Measurements from ENCODE around the gene DVL1.
A peak's percentile ranks its signal among the peaks of the same experiment; 100 is the strongest.
"Not testable (repeated sequence)": the region's sequence is repeated elsewhere in the genome, so short reads cannot be mapped to it uniquely, and the experiment has no call there.

The DVL1 gene

GRCh38 chr1:1349256-1350012 is at the start of gene DVL1:
DVL1 (minus strand) TSS chr1:1349418; CDS start chr1:1349065, 353 bp downstream.
- no peak for DNase-seq (ENCODE audit: low spot score)

DNA sequence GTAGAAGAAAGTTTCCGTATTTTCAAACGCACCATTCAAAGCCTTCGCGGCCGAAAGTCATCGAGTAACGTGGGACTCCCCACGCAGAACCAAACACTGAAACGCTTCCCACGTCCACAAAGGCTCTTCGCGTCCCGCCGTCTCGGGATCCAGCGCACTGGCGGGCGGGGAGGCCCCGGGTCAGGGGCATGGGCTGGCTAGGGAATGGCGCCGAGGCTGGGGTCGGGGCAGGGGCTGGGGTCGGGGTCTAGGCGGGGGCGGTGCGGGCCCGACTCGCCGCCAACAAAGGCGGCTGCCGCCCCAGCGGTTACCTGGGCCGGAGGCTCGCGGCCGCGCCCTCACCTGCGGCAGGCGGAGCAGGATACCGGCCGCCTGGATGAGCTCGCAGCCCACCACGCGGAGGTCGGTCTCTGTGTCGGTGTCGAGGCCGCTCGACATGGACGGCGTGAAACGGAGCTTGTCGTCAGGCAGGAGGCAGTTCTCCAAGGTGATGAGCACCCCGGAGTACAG is 49.5 kb upstream of the DVL1 start:
- no peak for DNase-seq (ENCODE audit: low spot score)

DNA sequence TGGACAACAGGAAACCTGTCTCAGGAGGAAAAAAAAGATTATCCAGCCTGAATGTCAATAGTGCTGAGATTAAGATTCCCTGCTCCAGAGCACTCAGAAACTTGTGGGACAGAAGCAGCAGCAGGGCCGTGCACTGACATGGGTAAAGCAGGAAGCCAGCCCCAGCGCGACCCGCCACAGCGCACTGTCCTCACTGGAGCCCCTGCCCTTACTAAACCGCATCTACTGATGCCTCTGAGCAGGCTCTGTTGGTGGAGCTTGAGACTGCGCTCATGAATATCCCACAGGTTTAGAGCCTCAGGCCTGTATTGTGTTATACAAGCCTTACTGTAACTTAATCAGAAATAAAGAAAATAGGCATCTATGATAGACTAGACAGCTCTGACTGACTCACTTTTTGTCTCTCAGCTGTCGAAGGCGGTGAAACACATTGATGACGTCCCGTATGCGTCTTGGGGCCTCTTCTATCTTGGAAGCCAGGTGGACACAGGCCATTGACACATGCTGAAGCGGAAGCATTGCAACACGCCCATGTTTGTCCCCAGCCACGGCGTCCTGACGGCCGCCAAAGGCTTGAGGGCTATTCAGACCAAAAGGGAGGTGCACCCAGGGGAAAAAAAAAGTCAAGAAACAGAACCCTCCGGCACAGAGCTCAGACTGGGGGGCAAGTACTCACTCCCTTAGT is 48.8 kb upstream of the DVL1 start:
- no peak for DNase-seq (ENCODE audit: low spot score)

DNA sequence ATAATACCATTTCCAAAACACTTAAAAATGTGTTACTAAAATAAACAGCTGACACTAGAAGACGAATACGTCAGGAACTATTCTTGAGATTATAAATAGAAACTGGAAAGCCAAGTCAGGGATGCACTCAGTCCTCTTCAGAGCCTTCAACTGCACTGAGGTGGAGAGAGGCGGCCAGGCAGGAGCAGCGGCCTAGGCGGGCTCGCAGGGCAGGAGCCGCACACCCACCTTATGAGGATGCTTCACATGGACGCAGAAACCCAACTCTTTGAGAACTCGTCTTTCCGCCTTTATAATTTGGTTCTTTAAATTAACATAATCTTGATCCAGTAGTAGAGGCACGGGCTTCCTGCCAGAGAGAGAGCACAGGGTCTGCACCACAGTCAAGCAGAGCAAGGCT is 45.9 kb upstream of the DVL1 start:
- no peak for DNase-seq (ENCODE audit: low spot score)

- DNase-seq (ENCODE audit: low spot score), result no peak
Observed at GRCh38 chr1:1394116-1394515, 44.9 kb upstream of the DVL1 start.

- no peak for DNase-seq (ENCODE audit: low spot score)
Observed at GRCh38 chr1:1393428-1393827, 44.2 kb upstream of the DVL1 start.

DNA sequence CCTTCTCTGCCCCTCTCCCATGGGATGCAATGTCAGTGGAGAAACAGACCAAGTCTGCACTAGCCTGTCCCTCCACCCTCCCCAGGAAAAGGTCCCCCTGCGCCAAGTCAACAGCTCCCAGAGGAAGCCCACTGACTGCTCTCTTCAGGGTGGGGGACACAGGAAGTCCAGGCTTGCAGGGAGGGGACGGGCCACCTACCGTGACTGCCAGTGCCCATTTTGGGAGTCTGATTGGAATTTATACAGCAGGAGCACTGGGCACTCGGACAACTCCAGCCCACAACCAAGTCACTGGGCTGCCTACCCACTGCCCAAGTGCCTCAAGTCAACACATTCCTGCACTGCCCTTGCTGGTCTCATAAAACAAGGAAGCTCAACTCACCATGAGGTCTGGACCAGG is 43.8 kb upstream of the DVL1 start:
- DNase-seq (ENCODE audit: low spot score), result no peak

- DNase-seq (ENCODE audit: low spot score), result no peak
Observed at GRCh38 chr1:1391225-1391624, 42.0 kb upstream of the DVL1 start.

DNA sequence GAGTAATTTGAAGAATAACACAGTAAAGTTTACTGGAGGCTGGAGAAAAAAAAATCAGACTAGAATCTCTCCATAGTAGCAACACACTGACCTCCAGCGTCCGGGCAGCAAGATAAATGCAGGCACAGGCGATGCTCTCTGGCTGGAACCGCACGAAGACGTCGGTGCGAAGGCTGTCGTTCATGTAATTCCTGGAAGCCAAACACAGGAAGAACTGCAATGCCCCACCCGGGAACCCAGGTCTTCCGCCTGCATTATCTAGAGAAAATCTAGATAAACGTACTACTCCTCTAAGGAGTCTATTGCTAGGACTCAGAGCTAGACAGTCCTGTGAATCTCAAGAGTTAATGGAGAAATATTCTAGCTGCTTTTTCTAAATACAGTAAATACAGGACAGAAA is 41.5 kb upstream of the DVL1 start:
- DNase-seq (ENCODE audit: low spot score), result no peak

DNA sequence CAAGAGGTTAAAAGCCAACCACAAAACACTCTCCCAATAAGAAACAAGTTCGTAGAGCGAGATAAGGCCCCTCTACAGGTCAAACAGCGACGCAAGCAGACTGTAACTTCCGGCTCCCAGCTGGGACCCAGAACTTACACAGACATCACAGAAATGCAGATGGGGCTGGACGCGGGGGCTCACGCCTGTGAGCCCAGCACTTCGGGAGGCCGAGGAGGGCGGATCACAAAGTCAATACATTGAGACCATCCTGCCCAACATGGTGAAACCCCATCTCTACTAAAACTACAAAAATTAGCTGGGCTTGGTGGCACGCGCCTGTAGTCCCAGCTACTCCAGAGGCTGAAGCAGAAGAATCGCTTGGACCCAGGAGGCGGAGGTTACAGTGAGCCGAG is 38.9 kb upstream of the DVL1 start:
- DNase-seq (ENCODE audit: low spot score), result no peak

GRCh38 chr1:1387098-1388077 is 38.2 kb upstream of the DVL1 start:
- DNase-seq (ENCODE audit: low spot score), result no peak

GRCh38 chr1:1385931-1386330 is 36.7 kb upstream of the DVL1 start:
- no peak for DNase-seq (ENCODE audit: low spot score)

DNA sequence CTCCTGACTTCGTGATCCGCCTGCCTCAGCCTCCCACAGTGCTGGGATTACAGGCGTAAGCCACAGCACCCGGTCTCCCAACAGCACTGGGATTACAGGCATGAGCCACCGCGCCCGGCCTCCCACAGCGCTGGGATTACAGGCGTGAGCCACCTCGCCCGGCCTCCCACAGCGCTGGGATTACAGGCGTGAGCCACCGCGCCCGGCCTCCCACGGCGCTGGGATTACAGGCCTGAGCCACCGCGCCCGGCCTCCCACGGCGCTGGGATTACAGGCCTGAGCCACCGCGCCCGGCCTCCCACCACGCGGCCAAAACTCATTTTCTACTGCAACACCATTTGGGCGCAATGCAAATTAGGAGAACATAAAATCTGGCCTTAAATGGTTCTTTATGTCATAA is 36.1 kb upstream of the DVL1 start:
- DNase-seq (ENCODE audit: low spot score), result not testable (repeated sequence)

GRCh38 chr1:1381294-1381693 is 32.1 kb upstream of the DVL1 start:
- no peak for DNase-seq (ENCODE audit: low spot score)

GRCh38 chr1:1380860-1381259 is 31.6 kb upstream of the DVL1 start:
- no peak for DNase-seq (ENCODE audit: low spot score)

GRCh38 chr1:1377540-1378205 is 28.5 kb upstream of the DVL1 start:
- no peak for DNase-seq (ENCODE audit: low spot score)

- DNase-seq (ENCODE audit: low spot score), result no peak
Observed at GRCh38 chr1:1376551-1377226, 27.5 kb upstream of the DVL1 start.

- DNase-seq (ENCODE audit: low spot score), result peak; percentile 99
Observed at GRCh38 chr1:1374929-1375662, 25.9 kb upstream of the DVL1 start, which contains the start of gene AURKAIP1. AURKAIP1 (minus strand) TSS chr1:1375207; CDS start chr1:1374756, 451 bp downstream.

- DNase-seq (ENCODE audit: low spot score), result no peak
Observed at GRCh38 chr1:1374589-1374928, 25.3 kb upstream of the DVL1 start.

GRCh38 chr1:1373815-1374588 is 24.8 kb upstream of the DVL1 start:
- no peak for DNase-seq (ENCODE audit: low spot score)
